ENCODE data around the gene TTI1. TPM values are rescaled to one million over a fixed set of nuclear protein-coding genes. Genes with fewer than 3 reads are reported as not detected.
"Not testable (repeated sequence)": the region's sequence is repeated elsewhere in the genome, so short reads cannot be mapped to it uniquely, and the experiment has no call there.

The TTI1 gene
- total RNA-seq, 1 donor from 2014 or later, result 51.9 TPM

- no peaks in the 10 kb centered on the region for H3K4me1 Mint-ChIP-seq (ENCODE audit: low read depth)
- H3K4me3 Mint-ChIP-seq (ENCODE audit: low read depth), result no peak overlapping the region
- H3K27ac Mint-ChIP-seq, result no peak overlapping the region
- no peaks in the 10 kb centered on the region for H3K27me3 Mint-ChIP-seq
- peaks cover 4% of the 10 kb centered on the region for H3K36me3 Mint-ChIP-seq (ENCODE audit: insufficient read depth)
- TF ChIP-seq CTCF (IDR thresholded peaks at IDR 0.05; ENCODE audit: unreplicated experiment), result no peak
- peaks cover 4% of the 10 kb centered on the region for H3K9me3 Mint-ChIP-seq (ENCODE audit: low read depth)
- no peak for DNase-seq (ENCODE audit: low spot score, unreplicated experiment)
These were observed 61.6 kb downstream of the TTI1 start for GRCh38 chr20:37971561-37972127.

GRCh38 chr20:37970856-37971245, 62.4 kb downstream of the TTI1 start:
- H3K9me3 Mint-ChIP-seq (ENCODE audit: low read depth), result peaks cover 9% of the 10 kb centered on the region

GRCh38 chr20:37969949-37970855, 63.1 kb downstream of the TTI1 start:
- Mint-ChIP-seq H3K36me3 (ENCODE audit: insufficient read depth) (peaks cover 6% of the 10 kb centered on the region), H3K27me3 (no peaks in the 10 kb centered on the region), H3K27ac (no peak overlapping the region), H3K4me1 (ENCODE audit: low read depth) (no peaks in the 10 kb centered on the region), H3K4me3 (ENCODE audit: low read depth) (no peak overlapping the region), H3K9me3 (ENCODE audit: low read depth) (peaks cover 9% of the 10 kb centered on the region)
- DNase-seq (ENCODE audit: low spot score, unreplicated experiment), result no peak
- TF ChIP-seq CTCF (IDR thresholded peaks at IDR 0.05; ENCODE audit: unreplicated experiment), result no peak

More at GRCh38 chr20:37970856-37971245, 62.4 kb downstream of the TTI1 start:
- Mint-ChIP-seq H3K36me3 (ENCODE audit: insufficient read depth) (peaks cover 6% of the 10 kb centered on the region), H3K4me3 (ENCODE audit: low read depth) (no peak overlapping the region), H3K27ac (no peak overlapping the region), H3K27me3 (no peaks in the 10 kb centered on the region), H3K4me1 (ENCODE audit: low read depth) (no peaks in the 10 kb centered on the region)
- TF ChIP-seq CTCF (IDR thresholded peaks at IDR 0.05; ENCODE audit: unreplicated experiment), result no peak
- no peak for DNase-seq (ENCODE audit: low spot score, unreplicated experiment)

GRCh38 chr20:37968841-37969401, 64.3 kb downstream of the TTI1 start:
- Mint-ChIP-seq H3K27ac (no peak overlapping the region), H3K9me3 (ENCODE audit: low read depth) (peaks cover 10% of the 10 kb centered on the region), H3K27me3 (peaks cover 5% of the 10 kb centered on the region), H3K36me3 (ENCODE audit: insufficient read depth) (peaks cover 6% of the 10 kb centered on the region), H3K4me3 (ENCODE audit: low read depth) (no peak overlapping the region), H3K4me1 (ENCODE audit: low read depth) (no peaks in the 10 kb centered on the region)
- no peak for DNase-seq (ENCODE audit: low spot score, unreplicated experiment)
- TF ChIP-seq CTCF (IDR thresholded peaks at IDR 0.05; ENCODE audit: unreplicated experiment), result no peak

GRCh38 chr20:37963483-37963882, 69.8 kb downstream of the TTI1 start:
- peaks cover 15% of the 10 kb centered on the region for H3K9me3 Mint-ChIP-seq (ENCODE audit: low read depth)
- H3K36me3 Mint-ChIP-seq (ENCODE audit: insufficient read depth); DNase-seq (ENCODE audit: low spot score, unreplicated experiment); H3K4me1 Mint-ChIP-seq (ENCODE audit: low read depth); H3K27ac Mint-ChIP-seq; H3K4me3 Mint-ChIP-seq (ENCODE audit: low read depth); H3K27me3 Mint-ChIP-seq: not testable (repeated sequence)

All from progenitor cell of endocrine pancreas (in vitro differentiated cells).